ENCODE results near the gene FBXW7. TPM values are rescaled to one million over a fixed set of nuclear protein-coding genes. Genes with fewer than 3 reads are reported as not detected.

FBXW7 gene
- total RNA-seq, 1 experiment from 2014 or later, result 27.1 TPM

GRCh38 chr4:152304220-152304619, 231.7 kb downstream of the FBXW7 start:
- WGBS (ENCODE audit: extremely low coverage, insufficient read length, low lambda C conversion rate), result no CpG with 5 or more reads among the region's 5 CpGs
- no peak overlapping the region for H4K5ac ChIP-seq (ENCODE audit: insufficient read length, low read depth, low read length)
- H3K18ac ChIP-seq (ENCODE audit: insufficient read length, low read depth, low read length), result no peak overlapping the region
- no peak overlapping the region for H3K4me2 ChIP-seq (ENCODE audit: insufficient read depth, insufficient read length, low read length)
- H3K4me3 Mint-ChIP-seq, result no peak overlapping the region
- no peaks in the 10 kb centered on the region for H3K23me2 ChIP-seq (ENCODE audit: insufficient read length, low read depth, low read length, poor library complexity, severe bottlenecking)
- H4K20me1 ChIP-seq (ENCODE audit: control insufficient read depth, insufficient read depth, insufficient read length), result no peaks in the 10 kb centered on the region
- H3K79me1 ChIP-seq (ENCODE audit: insufficient read depth, low read depth, low read length, poor library complexity, severe bottlenecking), result no peaks in the 10 kb centered on the region
- no peak overlapping the region for H2AK5ac ChIP-seq (ENCODE audit: insufficient read length, low read length)
- no peak overlapping the region for H3K27ac ChIP-seq (ENCODE audit: insufficient read length, low read depth, low read length)
- H3T11ph ChIP-seq (ENCODE audit: low read length), result no peak overlapping the region
- H3K4ac ChIP-seq (ENCODE audit: low read depth, low read length), result no peak overlapping the region
- no peak overlapping the region for H4K8ac ChIP-seq (replicated peaks; ENCODE audit: insufficient read length, low read depth, low read length)
- H3K79me2 ChIP-seq (ENCODE audit: insufficient read depth, low read length), result no peaks in the 10 kb centered on the region
- DNase-seq, result no peak
- no peak overlapping the region for H2BK12ac ChIP-seq (ENCODE audit: insufficient read length, low read depth, low read length)
- no peak overlapping the region for H2BK5ac ChIP-seq (ENCODE audit: insufficient read length, low read length)
- no peak overlapping the region for H2BK15ac ChIP-seq (ENCODE audit: low read depth, low read length)
- no peaks in the 10 kb centered on the region for H3K36me3 Mint-ChIP-seq (ENCODE audit: insufficient read depth in 1 of 3, low read depth in 3 of 3)
- H3K27me3 Mint-ChIP-seq (ENCODE audit: low read depth), result no peaks in the 10 kb centered on the region
- TF ChIP-seq CTCF (conservative IDR thresholded peaks at IDR 0.05), result no peak
- no peaks in the 10 kb centered on the region for H3K27me3 ChIP-seq (ENCODE audit: insufficient read depth, low read length)
- H3K4me1 ChIP-seq (ENCODE audit: insufficient read depth, low read length), result no peaks in the 10 kb centered on the region; the same call in 1 of the 2 replicates
- H4K91ac ChIP-seq (ENCODE audit: insufficient read length, low read depth, low read length), result peak overlapping the region; percentile 62
- H3K4me1 Mint-ChIP-seq, result peaks cover 0 to 3% of the 10 kb centered on the region in 2 experiments; a peak in 2 of 4 replicates
- no peak overlapping the region for H3K23ac ChIP-seq (ENCODE audit: insufficient read length, low read depth, low read length)
- no peak overlapping the region for H2BK20ac ChIP-seq (ENCODE audit: low read depth, low read length, poor library complexity, severe bottlenecking)
- no peak overlapping the region for H3K9ac ChIP-seq (ENCODE audit: extremely low read depth, insufficient read length, low read length)
- no peaks in the 10 kb centered on the region for H3K9me3 Mint-ChIP-seq
- no peaks in the 10 kb centered on the region for H3K9me3 ChIP-seq (ENCODE audit: control insufficient read depth, low read depth, low read length)
- H2AFZ ChIP-seq (ENCODE audit: low read length), result no peak overlapping the region
- no peak overlapping the region for H2BK120ac ChIP-seq (ENCODE audit: low read depth, low read length, poor library complexity, severe bottlenecking)
- peak overlapping the region in 1 of 3 experiments; percentile 87; a peak in 2 of 7 replicates for H3K27ac Mint-ChIP-seq
- no peak overlapping the region for H3K14ac ChIP-seq (ENCODE audit: insufficient read depth, low read length)
- no peak overlapping the region for H3K56ac ChIP-seq (ENCODE audit: insufficient read length, low read depth, low read length)
